Nephron (organoid): ENCODE results near the gene C21orf58.

Experiments
- H3K27ac Mint-ChIP-seq, 3 experiments: 2 replicates each; pipeline ENCODE4 v1.8.0; 2020; ENCODE audit warnings: mixed read lengths in 3 of 3, mild to moderate bottlenecking in 2 of 3, moderate library complexity in 1 of 3
- H3K27me3 Mint-ChIP-seq: 2 replicates; pipeline ENCODE4 v1.8.0; 2021; ENCODE audit warnings: low read depth, mild to moderate bottlenecking, moderate library complexity, mixed read lengths
- H3K36me3 Mint-ChIP-seq: 2 replicates; pipeline ENCODE4 v1.8.0; 2020; ENCODE audit warnings: low read depth, mixed read lengths
- H3K4me1 Mint-ChIP-seq: 2 replicates; pipeline ENCODE4 v1.8.0; 2020; ENCODE audit warnings: mixed read lengths
- H3K4me3 Mint-ChIP-seq, 3 experiments: 2 replicates each; pipeline ENCODE4 v1.8.0; 2020; ENCODE audit warnings: mild to moderate bottlenecking in 3 of 3, mixed read lengths in 3 of 3, moderate library complexity in 2 of 3
- H3K9me3 Mint-ChIP-seq: 2 replicates; pipeline ENCODE4 v1.8.0; 2020; ENCODE audit warnings: mixed read lengths
- TF ChIP-seq, protein P1 (sequence below), 3 experiments: fragments of 200-600 bp; sonication (generic); IDR thresholded peaks; one replicate each; pipeline ENCODE4 v1.5.0; 2021; ENCODE audit warnings: antibody characterized with exemption in 3 of 3; ENCODE audit not compliant: unreplicated experiment in 3 of 3

The C21orf58 gene

DNA sequence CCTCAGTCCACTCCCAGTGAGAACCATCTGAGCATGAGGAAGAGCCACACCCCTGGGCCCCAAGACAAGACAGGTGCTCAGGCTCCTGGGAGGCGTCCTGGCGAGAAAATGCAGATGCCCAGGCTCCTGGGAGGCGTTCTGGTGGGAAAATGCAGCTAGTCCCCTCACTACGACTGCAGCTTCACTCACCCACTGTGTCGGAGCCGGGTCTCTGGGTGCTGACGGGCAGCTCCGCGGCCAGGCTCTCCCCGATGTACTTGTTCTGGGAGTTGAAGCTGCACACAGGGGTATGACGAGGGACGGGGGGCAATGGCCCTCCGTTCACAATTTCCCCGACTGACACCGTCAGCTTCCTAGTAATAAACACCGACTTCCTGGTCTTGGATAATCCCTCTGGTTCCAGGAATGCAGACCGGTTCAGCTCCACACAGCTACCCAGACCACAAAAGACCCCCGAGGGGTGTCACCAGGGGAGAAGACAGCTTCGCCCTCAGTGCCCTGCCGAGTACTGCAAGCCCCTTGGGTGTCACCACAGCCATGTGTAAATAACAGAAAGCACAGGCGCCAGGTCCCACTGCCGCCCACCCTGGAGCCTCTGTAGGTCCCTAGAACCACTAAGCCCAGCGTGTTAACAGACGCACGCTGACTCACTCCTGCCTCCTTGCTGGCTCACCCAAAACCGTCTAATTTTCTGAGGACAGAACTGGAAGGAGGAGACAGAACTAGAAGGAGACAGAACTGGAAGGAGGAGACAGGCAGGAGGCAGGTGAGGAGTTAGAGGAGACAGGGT, 57.7 kb downstream of the C21orf58 start:
- Mint-ChIP-seq H3K4me1 (no peaks in the 10 kb centered on the region), H3K27ac (no peak overlapping the region), H3K4me3 (no peak overlapping the region), H3K36me3 (peaks cover 58% of the 10 kb centered on the region), H3K9me3 (no peaks in the 10 kb centered on the region), H3K27me3 (no peaks in the 10 kb centered on the region)
- TF ChIP-seq, protein P1, sequence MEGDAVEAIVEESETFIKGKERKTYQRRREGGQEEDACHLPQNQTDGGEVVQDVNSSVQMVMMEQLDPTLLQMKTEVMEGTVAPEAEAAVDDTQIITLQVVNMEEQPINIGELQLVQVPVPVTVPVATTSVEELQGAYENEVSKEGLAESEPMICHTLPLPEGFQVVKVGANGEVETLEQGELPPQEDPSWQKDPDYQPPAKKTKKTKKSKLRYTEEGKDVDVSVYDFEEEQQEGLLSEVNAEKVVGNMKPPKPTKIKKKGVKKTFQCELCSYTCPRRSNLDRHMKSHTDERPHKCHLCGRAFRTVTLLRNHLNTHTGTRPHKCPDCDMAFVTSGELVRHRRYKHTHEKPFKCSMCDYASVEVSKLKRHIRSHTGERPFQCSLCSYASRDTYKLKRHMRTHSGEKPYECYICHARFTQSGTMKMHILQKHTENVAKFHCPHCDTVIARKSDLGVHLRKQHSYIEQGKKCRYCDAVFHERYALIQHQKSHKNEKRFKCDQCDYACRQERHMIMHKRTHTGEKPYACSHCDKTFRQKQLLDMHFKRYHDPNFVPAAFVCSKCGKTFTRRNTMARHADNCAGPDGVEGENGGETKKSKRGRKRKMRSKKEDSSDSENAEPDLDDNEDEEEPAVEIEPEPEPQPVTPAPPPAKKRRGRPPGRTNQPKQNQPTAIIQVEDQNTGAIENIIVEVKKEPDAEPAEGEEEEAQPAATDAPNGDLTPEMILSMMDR (IDR thresholded peaks at IDR 0.05; ENCODE audit: unreplicated experiment in 3 of 3): no peak

DNA sequence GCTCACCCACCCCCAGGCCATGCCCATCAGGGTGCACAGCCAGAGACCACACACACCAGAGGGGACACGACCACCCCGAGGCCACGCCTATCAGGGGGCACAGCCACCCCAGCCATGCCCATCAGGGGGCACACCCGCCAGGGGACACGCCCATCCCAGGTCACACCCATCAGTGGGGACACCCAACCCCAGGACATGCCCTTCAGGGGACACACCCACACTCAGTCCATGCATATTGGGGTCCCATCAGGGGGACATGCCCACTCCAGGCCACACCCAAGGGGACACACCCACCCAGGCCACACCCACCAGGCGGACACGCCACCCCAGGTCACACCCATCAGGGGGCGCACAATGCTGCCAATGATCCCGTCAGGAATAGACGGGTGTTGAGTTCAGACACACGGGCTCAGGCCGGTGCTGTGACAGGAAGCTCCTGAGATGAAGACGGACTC, 59.0 kb downstream of the C21orf58 start:
- H3K9me3 Mint-ChIP-seq: no peaks in the 10 kb centered on the region
- peaks cover 54% of the 10 kb centered on the region for H3K36me3 Mint-ChIP-seq
- no peaks in the 10 kb centered on the region for H3K27me3 Mint-ChIP-seq
- no peak overlapping the region for H3K4me3 Mint-ChIP-seq
- no peak overlapping the region for H3K27ac Mint-ChIP-seq
- H3K4me1 Mint-ChIP-seq: no peaks in the 10 kb centered on the region
- TF ChIP-seq, protein P1 (IDR thresholded peaks at IDR 0.05; ENCODE audit: unreplicated experiment in 3 of 3): no peak

DNA sequence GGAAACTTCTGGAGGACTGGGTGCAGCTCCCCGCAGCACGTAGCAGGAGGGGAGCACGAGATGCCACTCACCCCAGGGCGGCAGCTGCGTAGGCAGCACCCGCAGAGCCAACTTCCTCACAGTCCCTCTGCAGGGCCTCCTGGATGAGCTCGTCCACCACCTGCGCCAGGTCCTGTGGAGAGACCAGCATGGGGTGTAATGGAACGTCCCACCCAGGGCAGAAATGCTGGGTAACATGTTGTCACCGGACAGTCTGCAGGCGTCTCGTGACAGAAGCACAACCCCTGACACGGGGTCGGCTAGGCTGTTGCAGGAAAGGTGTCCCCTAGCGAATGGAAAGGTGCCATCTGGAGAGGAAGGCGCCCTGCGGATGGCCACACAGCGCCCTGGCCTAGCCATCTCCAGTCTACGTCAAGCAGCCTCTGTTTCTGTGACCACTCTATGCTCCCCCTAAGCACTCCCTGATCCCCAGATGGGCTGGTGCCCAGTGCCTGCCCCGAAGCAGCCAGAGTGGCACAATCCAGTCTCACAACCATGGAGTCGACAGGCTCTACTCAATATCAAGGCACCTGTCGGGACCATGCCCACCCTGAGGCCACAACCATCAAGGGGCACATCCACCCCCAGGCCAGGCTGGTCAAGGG, 59.5 kb downstream of the C21orf58 start:
- H3K36me3 Mint-ChIP-seq: peaks cover 50% of the 10 kb centered on the region
- H3K27me3 Mint-ChIP-seq: no peaks in the 10 kb centered on the region
- H3K27ac Mint-ChIP-seq: no peak overlapping the region
- no peak overlapping the region for H3K4me3 Mint-ChIP-seq
- TF ChIP-seq, protein P1 (IDR thresholded peaks at IDR 0.05; ENCODE audit: unreplicated experiment in 3 of 3): no peak
- H3K9me3 Mint-ChIP-seq: no peaks in the 10 kb centered on the region
- H3K4me1 Mint-ChIP-seq: no peaks in the 10 kb centered on the region

DNA sequence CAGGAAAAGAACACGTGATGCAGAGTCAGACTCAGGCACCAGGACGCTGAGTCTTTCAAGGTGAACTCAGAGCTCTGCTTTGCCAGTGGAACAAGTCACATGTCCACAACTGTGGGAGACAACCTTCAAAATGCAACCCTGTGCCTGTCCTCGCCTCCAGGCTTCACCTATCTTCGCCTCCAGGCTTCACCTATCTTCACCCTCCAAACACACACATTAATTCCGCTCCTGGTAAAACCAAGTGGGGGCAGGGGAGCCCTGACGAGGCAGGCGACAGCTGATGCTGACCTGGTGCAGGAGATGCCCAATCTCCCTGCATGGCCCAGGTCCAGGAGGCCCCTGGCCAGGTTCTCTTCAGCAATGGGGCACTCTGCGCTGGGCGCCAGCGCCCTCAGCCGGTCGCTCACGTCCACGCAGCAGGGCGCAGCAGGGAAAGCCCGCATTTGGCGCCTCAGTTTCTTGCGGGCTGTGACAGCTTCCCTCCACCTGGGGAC, 67.1 kb downstream of the C21orf58 start:
- Mint-ChIP-seq H3K36me3 (peaks cover 73% of the 10 kb centered on the region), H3K9me3 (no peaks in the 10 kb centered on the region), H3K4me1 (no peaks in the 10 kb centered on the region), H3K27me3 (no peaks in the 10 kb centered on the region), H3K27ac (no peak overlapping the region), H3K4me3 (no peak overlapping the region)
- TF ChIP-seq, protein P1 (IDR thresholded peaks at IDR 0.05; ENCODE audit: unreplicated experiment in 3 of 3): no peak

DNA sequence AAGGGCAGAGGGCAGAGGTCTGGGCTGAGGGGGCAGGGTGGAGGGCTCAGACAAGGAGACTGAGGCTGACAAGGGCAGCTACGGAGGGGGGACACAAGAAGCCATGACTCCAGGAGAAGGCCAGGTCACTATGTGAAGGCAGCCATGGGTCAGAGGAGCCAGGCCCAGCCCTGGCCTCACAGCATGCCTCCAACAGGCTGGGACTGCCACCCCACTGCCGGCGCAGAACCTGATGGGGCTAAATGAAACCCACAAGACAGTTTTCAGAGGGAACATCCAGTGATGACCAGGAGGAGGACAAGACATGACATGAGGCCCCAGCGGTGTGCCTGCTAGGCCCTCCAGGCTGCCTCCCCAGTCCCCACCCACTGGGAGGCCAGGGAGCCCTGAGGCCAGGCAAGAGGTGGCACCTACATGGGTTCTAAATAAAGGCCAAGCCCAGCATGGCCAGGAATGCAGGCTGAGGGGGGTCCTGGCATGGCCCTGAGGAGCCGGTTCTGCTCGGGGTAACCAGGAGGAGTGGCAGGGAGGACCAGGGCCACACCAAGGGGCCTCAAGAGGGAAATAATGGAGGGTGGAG, 67.8 kb downstream of the C21orf58 start:
- TF ChIP-seq, protein P1 (IDR thresholded peaks at IDR 0.05; ENCODE audit: unreplicated experiment in 3 of 3): no peak
- Mint-ChIP-seq H3K4me3 (no peak overlapping the region), H3K4me1 (no peaks in the 10 kb centered on the region), H3K27ac (no peak overlapping the region), H3K9me3 (no peaks in the 10 kb centered on the region), H3K27me3 (no peaks in the 10 kb centered on the region), H3K36me3 (peaks cover 74% of the 10 kb centered on the region)
